Liver (tissue), 9 donors: ENCODE data around the gene RDM1. TPM values are rescaled to one million over a fixed set of nuclear protein-coding genes. Genes with fewer than 3 reads are reported as not detected.

ENCODE experiments used
- DNase-seq: peaks from one replicate; pipeline ENCODE4 v3.0.0-alpha.2; 2017; ENCODE audit warnings: low spot score
- H3K27ac ChIP-seq, 2 donors: one replicate each; pipeline ENCODE4 v1.7.0; 2013; ENCODE audit warnings: inconsistent platforms in 2 of 2, low read length in 2 of 2, control low read depth in 1 of 2, low read depth in 1 of 2, mild to moderate bottlenecking in 1 of 2
- H3K27me3 ChIP-seq, 4 donors: one replicate each; pipeline versions ENCODE4 v1.6.1 to v1.7.0; 2013; ENCODE audit warnings: low read length in 3 of 4, inconsistent platforms in 1 of 4, mild to moderate bottlenecking in 1 of 4, moderate library complexity in 1 of 4; ENCODE audit not compliant: control insufficient read depth in 4 of 4, insufficient read depth in 4 of 4
- H3K36me3 ChIP-seq, 4 donors: one replicate each; pipeline versions ENCODE4 v1.6.1 to v1.7.0; 2013; ENCODE audit warnings: low read length in 3 of 4, mild to moderate bottlenecking in 3 of 4, low read depth in 1 of 4, moderate library complexity in 1 of 4; ENCODE audit not compliant: control insufficient read depth in 4 of 4, insufficient read depth in 3 of 4
- H3K4me1 ChIP-seq, 4 donors: one replicate each; pipeline versions ENCODE4 v1.6.1 to v1.7.0; 2013; ENCODE audit warnings: low read length in 3 of 4, mild to moderate bottlenecking in 3 of 4, moderate library complexity in 1 of 4; ENCODE audit not compliant: control insufficient read depth in 4 of 4, insufficient read depth in 4 of 4
- H3K4me3 ChIP-seq, 3 donors: one replicate each; pipeline versions ENCODE4 v1.6.1 to v1.7.0; 2013; ENCODE audit warnings: low read length in 3 of 3, control low read depth in 1 of 3, low read depth in 1 of 3, mild to moderate bottlenecking in 1 of 3
- H3K9ac ChIP-seq, 2 donors: one replicate each; pipeline ENCODE4 v1.7.0; 2013; ENCODE audit warnings: low read length in 2 of 2, mild to moderate bottlenecking in 2 of 2, moderate library complexity in 2 of 2, control low read depth in 1 of 2, low read depth in 1 of 2
- H3K9me3 ChIP-seq, 4 donors: one replicate each; pipeline versions ENCODE4 v1.6.1 to v1.7.0; 2013; ENCODE audit warnings: low read length in 3 of 4; ENCODE audit not compliant: control insufficient read depth in 4 of 4
- ATF3 ChIP-seq: IDR thresholded peaks from 2 replicates; pipeline ENCODE4 v1.6.1; 2016; ENCODE audit warnings: antibody characterized with exemption
- CTCF ChIP-seq: fragments of 150-350 bp; IDR thresholded peaks from 2 replicates; pipeline ENCODE4 v1.5.1; 2017; ENCODE audit warnings: improper control_type of control experiment, low read depth, low read length; ENCODE audit not compliant: missing input control
- EGR1 ChIP-seq, 2 donors: IDR thresholded peaks; 2 replicates each; pipeline ENCODE4 v1.6.1; 2016 to 2018; ENCODE audit warnings: antibody characterized with exemption in 2 of 2, low read depth in 2 of 2
- FOXA1 ChIP-seq: IDR thresholded peaks from 2 replicates; pipeline ENCODE4 v1.6.1; 2016; ENCODE audit warnings: antibody characterized with exemption
- FOXA2 ChIP-seq: IDR thresholded peaks from 2 replicates; pipeline ENCODE4 v1.6.1; 2016; ENCODE audit warnings: antibody characterized with exemption
- GABPA ChIP-seq, 2 donors: IDR thresholded peaks in 1 of 2; conservative IDR thresholded peaks in 1 of 2; 2 replicates each; pipeline ENCODE4 v1.6.1; 2016; ENCODE audit warnings: antibody characterized with exemption in 2 of 2, mild to moderate bottlenecking in 1 of 2, moderate library complexity in 1 of 2
- HNF4A ChIP-seq, 2 donors: conservative IDR thresholded peaks; 2 replicates each; pipeline ENCODE4 v1.6.1; 2016; ENCODE audit warnings: antibody characterized with exemption in 2 of 2, mild to moderate bottlenecking in 2 of 2
- HNF4G ChIP-seq: IDR thresholded peaks from 2 replicates; pipeline ENCODE4 v1.6.1; 2016; ENCODE audit warnings: antibody characterized with exemption
- JUND ChIP-seq, 2 donors: IDR thresholded peaks; 2 replicates each; pipeline ENCODE4 v1.6.1; 2016; ENCODE audit warnings: antibody characterized with exemption in 2 of 2
- MAX ChIP-seq: IDR thresholded peaks from 2 replicates; pipeline ENCODE4 v1.6.1; 2016; ENCODE audit warnings: antibody characterized with exemption
- NR2F2 ChIP-seq: IDR thresholded peaks from 2 replicates; pipeline ENCODE4 v1.6.1; 2016; ENCODE audit warnings: antibody characterized with exemption
- RAD21 ChIP-seq, 2 donors: IDR thresholded peaks; 2 replicates each; pipeline ENCODE4 v1.6.1; 2016; ENCODE audit warnings: antibody characterized with exemption in 2 of 2, mild to moderate bottlenecking in 2 of 2
- REST ChIP-seq: IDR thresholded peaks from 2 replicates; pipeline ENCODE4 v1.6.1; 2016; ENCODE audit warnings: antibody characterized with exemption, mild to moderate bottlenecking
- RXRA ChIP-seq, 2 donors: IDR thresholded peaks; 2 replicates each; pipeline ENCODE4 v1.6.1; 2017 to 2018; ENCODE audit warnings: antibody characterized with exemption in 2 of 2, mild to moderate bottlenecking in 1 of 2
- SP1 ChIP-seq: IDR thresholded peaks from 2 replicates; pipeline ENCODE4 v1.6.1; 2018; ENCODE audit warnings: antibody characterized with exemption, mild to moderate bottlenecking
- TAF1 ChIP-seq: conservative IDR thresholded peaks from 2 replicates; pipeline ENCODE4 v1.6.1; 2016; ENCODE audit warnings: antibody characterized with exemption, mild to moderate bottlenecking
- YY1 ChIP-seq: IDR thresholded peaks from 2 replicates; pipeline ENCODE4 v1.6.1; 2016; ENCODE audit warnings: antibody characterized with exemption, mild to moderate bottlenecking
- ZBTB33 ChIP-seq: IDR thresholded peaks from 2 replicates; pipeline ENCODE4 v1.6.1; 2016; ENCODE audit warnings: antibody characterized with exemption
- WGBS: extraction: QIAGEN DNeasy Blood & Tissue Kit; methylation state at CpG from one replicate; pipeline ENCODE4 v1.1.7; 2013; 5-methylcytosine and 5-hydroxymethylcytosine counted together
- polyA plus RNA-seq, 2 donors: library from polyadenylated mRNA; stranded (reverse) in 1 of 2; unstranded in 1 of 2; fragments of 200-250 nt in 1 of 2; fragments of >200 nt in 1 of 2; fragmentation: Nextera tagmentation in 1 of 2; extraction: Ambion mirVana in 1 of 2; gene quantifications; one replicate each; pipeline versions ENCODE4 v1.2.1 to v1.2.3, GENCODE V29; 2013 to 2015
- total RNA-seq, 2 donors: library from RNA; depleted of rRNA; stranded (reverse); fragments of >200 nt; gene quantifications; one replicate each; pipeline ENCODE4 v1.2.3, GENCODE V29; 2014
- donor health status: healthy.
- donor health status: healthy.
- donor health status: healthy.
- donor health status: healthy.
- donor health status: healthy.

RDM1 gene
- total and polyA plus RNA-seq, 4 donors, result 0.29 to 1.9 (median 0.42) TPM; not detected in 1

GRCh38 chr17:35895636-35896587 lies 34.7 kb downstream of the RDM1 start:
- no peak overlapping the region for H3K9ac ChIP-seq

More at GRCh38 chr17:35895636-35896587, 34.7 kb downstream of the RDM1 start:
- Histone ChIP-seq H3K27me3 (no peaks in the 10 kb centered on the region), H3K9me3 (no peaks in the 10 kb centered on the region), H3K36me3 (no peaks in the 10 kb centered on the region), H3K4me1 (peaks cover 0 to 5% (median 0%) of the 10 kb centered on the region in 4 donors), H3K27ac (no peak overlapping the region), H3K4me3 (no peak overlapping the region)
- DNase-seq, result no peak
- TF ChIP-seq HNF4A (conservative IDR thresholded peaks at IDR 0.05) (no peak), REST (no peak), NR2F2 (no peak), RAD21 (IDR thresholded peaks at IDR 0.05) (no peak), JUND (IDR thresholded peaks at IDR 0.05) (no peak), ZBTB33 (no peak), EGR1 (IDR thresholded peaks at IDR 0.05; ENCODE audit: low read depth in 2 of 2) (no peak), ATF3 (no peak), FOXA2 (no peak), SP1 (no peak), FOXA1 (no peak), RXRA (IDR thresholded peaks at IDR 0.05) (no peak), YY1 (no peak), TAF1 (no peak), GABPA (IDR thresholded peaks at IDR 0.05 in 1 of 2, conservative IDR thresholded peaks at IDR 0.05 in 1 of 2) (no peak), HNF4G (no peak), CTCF (no peak), MAX (no peak)
- WGBS, result 79% methylated on average over 14 of the region's 14 CpGs
